ES-I3 (cell line): ENCODE measurements around the gene ASB10.
A peak's percentile ranks its signal among the peaks of the same experiment; 100 is the strongest.

ENCODE experiments used
- H3K36me3 ChIP-seq: 2 replicates; pipeline ENCODE4 v1.6.1; 2013; ENCODE audit warnings: mild to moderate bottlenecking, low read length, control low read depth, moderate library complexity; ENCODE audit not compliant: insufficient read depth
- H3K4me1 ChIP-seq: 2 replicates; pipeline ENCODE4 v1.6.1; 2013; ENCODE audit warnings: mild to moderate bottlenecking, control low read depth, low read length; ENCODE audit not compliant: insufficient read depth
- H3K9ac ChIP-seq: 2 replicates; pipeline ENCODE4 v1.6.1; 2013; ENCODE audit warnings: low read depth, mild to moderate bottlenecking, low read length, moderate library complexity
- H3K9me3 ChIP-seq: 2 replicates; pipeline ENCODE4 v1.6.1; 2013; ENCODE audit warnings: mild to moderate bottlenecking, low read length, moderate library complexity; ENCODE audit not compliant: control insufficient read depth, insufficient read depth

Gene ASB10

DNA sequence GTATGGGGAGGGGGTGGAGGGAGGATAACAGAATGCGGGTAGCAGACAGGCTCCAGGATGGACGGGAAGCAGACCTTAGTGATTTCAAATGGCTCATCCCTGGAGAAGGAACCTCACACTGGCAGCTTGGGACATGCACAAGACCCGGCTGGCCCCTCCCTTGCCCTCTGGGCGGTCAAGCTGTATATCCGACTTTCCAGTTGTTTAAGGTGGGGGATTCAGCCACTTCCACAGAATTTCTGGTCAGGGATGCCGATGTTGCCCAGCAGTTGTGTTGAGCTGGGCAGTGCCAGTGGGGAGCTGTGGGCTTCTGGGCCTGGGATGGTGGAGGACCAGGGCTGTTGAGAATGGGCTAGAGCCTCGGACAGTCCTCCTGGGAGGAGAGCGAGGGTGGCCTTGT, 58.3 kb downstream of the ASB10 start:
- Histone ChIP-seq H3K9me3 (no peaks in the 10 kb centered on the region), H3K4me1 (peaks cover 6% of the 10 kb centered on the region), H3K36me3 (no peaks in the 10 kb centered on the region), H3K9ac (no peak overlapping the region)

DNA sequence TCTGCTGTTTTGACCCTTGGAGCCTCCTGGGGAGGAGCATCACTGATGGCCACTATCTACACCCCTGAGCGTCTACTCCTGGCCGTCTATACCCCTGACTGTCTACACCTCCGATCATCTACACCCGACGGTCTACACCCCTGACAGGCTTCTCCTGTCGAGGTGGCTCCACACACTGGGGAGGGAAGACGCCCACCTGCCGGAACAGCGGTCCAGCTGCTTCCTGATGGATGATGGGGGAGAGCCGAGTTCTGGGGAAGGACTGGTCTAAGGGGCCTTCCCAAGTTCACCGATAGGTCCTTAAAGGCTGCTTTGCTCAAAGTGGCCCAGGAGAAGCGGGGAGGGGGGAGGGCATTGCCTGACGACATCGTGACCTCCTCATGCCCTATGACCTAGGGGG, 58.9 kb downstream of the ASB10 start:
- no peak overlapping the region for H3K9ac ChIP-seq
- no peaks in the 10 kb centered on the region for H3K36me3 ChIP-seq
- no peaks in the 10 kb centered on the region for H3K9me3 ChIP-seq
- peaks cover 6% of the 10 kb centered on the region for H3K4me1 ChIP-seq

GRCh38 chr7:151126491-151127137, 60.4 kb downstream of the ASB10 start:
- H3K36me3 ChIP-seq: no peaks in the 10 kb centered on the region
- no peaks in the 10 kb centered on the region for H3K9me3 ChIP-seq
- peaks cover 6% of the 10 kb centered on the region for H3K4me1 ChIP-seq
- H3K9ac ChIP-seq: peak overlapping the region; percentile 55; the same call in 1 of the 2 replicates

DNA sequence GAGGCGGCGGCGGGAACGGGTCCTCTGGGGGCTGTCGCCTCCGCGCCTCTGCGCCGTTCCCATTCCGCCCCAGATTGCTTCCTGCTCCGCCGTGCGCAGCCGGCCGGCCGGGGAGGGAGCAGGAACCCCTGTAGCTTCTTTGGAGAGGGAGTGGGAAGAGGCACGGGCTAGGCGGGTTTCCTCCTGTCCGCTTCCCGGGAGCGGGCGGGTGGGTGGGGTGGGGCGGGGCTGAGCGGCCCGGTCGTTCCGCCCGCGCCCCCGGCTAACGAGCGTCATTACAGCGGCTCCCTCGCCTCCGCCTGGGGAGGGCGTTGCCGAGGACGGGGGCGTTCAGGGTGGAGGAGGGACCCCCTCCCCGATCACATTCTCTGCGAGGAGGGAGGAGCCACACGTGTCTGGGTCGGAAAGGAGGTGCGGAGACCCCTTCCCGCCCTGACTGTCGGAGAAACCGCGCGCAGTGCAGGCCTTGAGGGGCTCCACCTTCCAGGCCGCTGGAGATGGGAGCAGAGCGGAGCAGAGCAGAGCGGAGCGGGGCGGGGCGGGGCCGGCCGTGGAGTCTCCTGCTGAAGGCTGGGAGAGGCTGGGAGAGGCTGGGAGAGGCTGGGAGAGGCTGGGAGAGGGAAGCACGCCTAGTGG, 61.1 kb downstream of the ASB10 start:
- Histone ChIP-seq H3K36me3 (no peaks in the 10 kb centered on the region), H3K9ac (peak overlapping the region; percentile 55; the same call in 1 of the 2 replicates), H3K4me1 (peaks cover 6% of the 10 kb centered on the region), H3K9me3 (no peaks in the 10 kb centered on the region)
